HEK293T (cell line): ENCODE results near the gene FAM53B.

Experiments used
- SP1 ChIP-seq: fragments of 450-650 bp; IDR thresholded peaks from 2 replicates; pipeline ENCODE4 v1.6.1; 2017
- ZNF384 ChIP-seq: fragments of 450-650 bp; IDR thresholded peaks from 2 replicates; pipeline ENCODE4 v1.6.1; 2016

DNA sequence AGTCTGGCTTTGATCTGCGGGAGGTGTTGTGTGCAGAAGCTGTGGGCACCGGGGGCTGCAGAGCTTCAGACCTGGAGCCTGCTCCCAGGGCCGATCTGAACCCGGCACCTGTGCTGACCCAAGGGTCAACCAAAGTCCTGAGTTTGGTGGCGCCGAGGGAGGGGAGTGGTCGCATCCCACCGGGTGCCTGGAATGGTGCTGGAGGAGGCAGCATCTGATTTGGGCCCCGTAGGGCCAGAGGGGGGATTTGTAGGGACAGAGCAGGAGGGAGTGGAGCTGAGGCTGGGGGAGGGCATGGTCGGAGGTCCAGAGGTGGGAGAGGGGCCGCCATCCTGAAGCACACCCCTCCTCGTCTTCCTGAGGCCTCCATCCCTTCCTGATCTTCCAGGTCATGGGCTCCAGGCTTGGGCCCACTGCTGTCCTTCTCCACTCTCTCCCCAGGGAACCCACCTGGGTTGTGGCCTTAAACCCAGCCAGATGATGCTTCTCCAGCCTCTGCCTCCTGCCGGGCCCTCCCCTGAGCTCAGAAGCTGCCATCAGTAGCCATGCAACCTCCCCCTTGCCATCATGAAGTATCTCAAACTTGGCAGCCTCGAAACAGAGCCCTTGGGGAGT lies 169.6 kb downstream of the FAM53B start:
- no peak for TF ChIP-seq SP1
- TF ChIP-seq ZNF384, result no peak
